Heart left ventricle (tissue), 16 donors: ENCODE results near the gene SLK. TPM values are rescaled to one million over a fixed set of nuclear protein-coding genes. Genes with fewer than 3 reads are reported as not detected.

Source experiments
- ATAC-seq, 4 donors: fragments of 200-7000 bp; cut with Tn5 transposase; one replicate each; pipeline ENCODE4 v1.9.1; 2020 to 2022; ENCODE audit warnings: moderate library complexity in 4 of 4, mild to moderate bottlenecking in 3 of 4, moderate number of reproducible peaks in 1 of 4
- DNase-seq, 5 donors: peaks; one replicate each; pipeline ENCODE4 v3.0.0-alpha.2; 2020
- H3K27ac ChIP-seq, 12 donors: fragments of 200-600 bp; sonication (generic) in 4 of 12; one replicate each; pipeline versions ENCODE4 v1.5.0 to v1.8.0; 2016 to 2022; ENCODE audit warnings: mild to moderate bottlenecking in 2 of 12
- H3K27me3 ChIP-seq, 9 donors: fragments of 200-600 bp; sonication (generic) in 2 of 9; one replicate each; pipeline versions ENCODE4 v1.5.1 to v1.8.0; 2016 to 2022; ENCODE audit warnings: mild to moderate bottlenecking in 3 of 9
- H3K36me3 ChIP-seq, 9 donors: fragments of 200-600 bp; sonication (generic) in 2 of 9; one replicate each; pipeline versions ENCODE4 v1.5.0 to v1.8.0; 2018 to 2022; ENCODE audit warnings: mild to moderate bottlenecking in 2 of 9
- H3K4me1 ChIP-seq, 12 donors: fragments of 200-600 bp; sonication (generic) in 4 of 12; one replicate each; pipeline versions ENCODE4 v1.5.0 to v1.8.0; 2016 to 2022; ENCODE audit warnings: mild to moderate bottlenecking in 3 of 12
- H3K4me3 ChIP-seq, 12 donors: fragments of 200-600 bp; sonication (generic) in 4 of 12; one replicate each; pipeline versions ENCODE4 v1.5.0 to v1.8.0; 2017 to 2022; ENCODE audit warnings: mild to moderate bottlenecking in 9 of 12, moderate library complexity in 4 of 12
- H3K9me3 ChIP-seq, 12 donors: fragments of 200-600 bp; sonication (generic) in 4 of 12; one replicate each; pipeline versions ENCODE4 v1.5.0 to v1.8.0; 2016 to 2022; ENCODE audit warnings: mild to moderate bottlenecking in 1 of 12
- CTCF ChIP-seq, 12 donors: fragments of 200-600 bp; sonication (generic) in 4 of 12; IDR thresholded peaks; one replicate each; pipeline versions ENCODE4 v1.5.0 to v1.8.0; 2018 to 2022; ENCODE audit warnings: antibody characterized with exemption in 12 of 12, mild to moderate bottlenecking in 5 of 12
- POLR2A ChIP-seq, 2 donors: fragments of 450-650 bp; IDR thresholded peaks; one replicate each; pipeline ENCODE4 v1.6.1; 2017; ENCODE audit warnings: antibody characterized with exemption in 2 of 2, mild to moderate bottlenecking in 2 of 2, moderate library complexity in 2 of 2
- WGBS, 4 donors: extraction: QIAGEN DNeasy Blood & Tissue Kit in 2 of 4; methylation state at CpG; one replicate each; pipeline versions ENCODE4 v1.1.5 to v1.1.7; 2013 to 2018; 5-methylcytosine and 5-hydroxymethylcytosine counted together
- intact Hi-C, 10 donors: fragments of 100-400 bp; cut with DNase I; formaldehyde crosslinking; loops; one replicate each; pipeline versions ENCODE4 v1.11.1 to v1.14.2; 2022
- polyA plus RNA-seq, 2 donors: library from polyadenylated mRNA; stranded (reverse); fragments of 200-250 nt; gene quantifications; one replicate each; pipeline ENCODE4 v1.2.3, GENCODE V29; 2013
- total RNA-seq, 9 donors: library from RNA; depleted of rRNA in 2 of 9; stranded (reverse); fragments of >200 nt in 2 of 9; fragmentation: NEBNext Ultra II Directional in 3 of 9; extraction: Animal tissue kit (Norgen Biotek cat#: 25700) in 3 of 9; gene quantifications; one replicate each; pipeline versions ENCODE4 v1.1.0 to v1.2.4, GENCODE V29; 2016 to 2023
- donor health status: ischemic (EF 13 %, LVEDD 7.1; RV severe dilation, severe dysfunction).
- donor health status: healthy with polysubstance abuse.
- donor health status: DM: no; HTN: yes; CAD: no.
- donor health status: DM: no; HTN: no; CAD: no.
- donor health status: ischemic (EF 25% LVEDD 6.9; RV normal size, moderate dysfunction).
- donor health status: ischemic (EF 25% LVEDD 5.7; RV mildly dilated, moderate dysfunction).
- donor health status: healthy.
- donor health status: DM: yes; HTN: yes; CAD: no.
- donor health status: ischemic (EF 35%, LVEDD 5.7; RV mildly dilated, moderate dysfunction).
- donor health status: nonischemic (EF 11% LVEDD 7.7; RV severe dilation, severe dysfunction).
- donor health status: DM: yes; HTN: yes; CAD: no.
- donor health status: PGD.
- donor health status: ischemic (EF 29% LVEDD 5.4; RV normal size, mild dysfunction).
- donor health status: nonischemic (EF 23%, LVEDD 6.1; RV moderate dilation, normal function).

Gene SLK
- total and polyA plus RNA-seq, 11 donors = 10.0 to 57.8 (median 45.2) TPM

- TF ChIP-seq POLR2A (IDR thresholded peaks at IDR 0.05) (no peak), CTCF (IDR thresholded peaks at IDR 0.05) (no peak)
- Histone ChIP-seq H3K27me3 (no peaks in the 10 kb centered on the region), H3K27ac (no peak overlapping the region), H3K4me3 (no peak overlapping the region), H3K4me1 (no peaks in the 10 kb centered on the region), H3K9me3 (no peaks in the 10 kb centered on the region), H3K36me3 (peaks cover 0 to 88% (median 66%) of the 10 kb centered on the region in 9 donors)
- intact Hi-C loops = no loop called here
- 50 to 79% (median 78%) methylated on average over 1 of the region's 1 CpG for WGBS, 4 donors
- no peak for ATAC-seq
- no peak for DNase-seq
Measured at GRCh38 chr10:104016661-104017060, 49.7 kb downstream of the SLK start.

GRCh38 chr10:104018471-104018870, 51.5 kb downstream of the SLK start:
- ATAC-seq (no peak), DNase-seq (no peak)
- intact Hi-C loops = no loop called here
- Histone ChIP-seq H3K27ac (no peak overlapping the region), H3K36me3 (peaks cover 0 to 88% (median 66%) of the 10 kb centered on the region in 9 donors), H3K9me3 (no peaks in the 10 kb centered on the region), H3K27me3 (no peaks in the 10 kb centered on the region), H3K4me3 (no peak overlapping the region), H3K4me1 (no peaks in the 10 kb centered on the region)
- WGBS, 4 donors = 92 to 96% (median 93%) methylated on average over 6 of the region's 6 CpGs
- TF ChIP-seq CTCF (IDR thresholded peaks at IDR 0.05) (no peak), POLR2A (IDR thresholded peaks at IDR 0.05) (no peak)

- Histone ChIP-seq H3K9me3 (no peaks in the 10 kb centered on the region), H3K27me3 (no peaks in the 10 kb centered on the region), H3K36me3 (peaks cover 0 to 91% (median 75%) of the 10 kb centered on the region in 9 donors), H3K4me1 (peaks cover 0 to 4% (median 0%) of the 10 kb centered on the region in 12 donors), H3K4me3 (no peak overlapping the region), H3K27ac (no peak overlapping the region)
- intact Hi-C loops = loop anchor here in 3 of 10 donors (10.0 kb wide), 1 partner anchor 135 kb away; no protein-coding TSS in a partner anchor
- no peak for TF ChIP-seq POLR2A (IDR thresholded peaks at IDR 0.05)
- TF ChIP-seq CTCF (IDR thresholded peaks at IDR 0.05) = no peak
- WGBS, 4 donors = 94 to 100% (median 98%) methylated on average over 1 of the region's 1 CpG
- ATAC-seq (no peak), DNase-seq (no peak)
Measured at GRCh38 chr10:104020020-104020419, 53.1 kb downstream of the SLK start.

- no peak for DNase-seq
- intact Hi-C loops = loop anchor here in 3 of 10 donors (10.0 kb wide), 1 partner anchor 136 kb away; no protein-coding TSS in a partner anchor
- Histone ChIP-seq H3K4me3 (no peak overlapping the region), H3K9me3 (no peaks in the 10 kb centered on the region), H3K4me1 (peaks cover 0 to 9% (median 0%) of the 10 kb centered on the region in 12 donors), H3K27ac (no peak overlapping the region), H3K36me3 (peaks cover 0 to 100% (median 88%) of the 10 kb centered on the region in 9 donors), H3K27me3 (no peaks in the 10 kb centered on the region)
- TF ChIP-seq CTCF (IDR thresholded peaks at IDR 0.05) = no peak
- TF ChIP-seq POLR2A (IDR thresholded peaks at IDR 0.05) = no peak
- ATAC-seq = no peak
- WGBS, 4 donors = 96 to 100% (median 97%) methylated on average over 1 of the region's 1 CpG
Measured at GRCh38 chr10:104021246-104021645, 54.3 kb downstream of the SLK start.
